Adrenal gland (tissue), 5 donors: ENCODE measurements around the gene SDK2.

Experiments used
- CTCF ChIP-seq, 6 experiments: fragments of 450-650 bp in 4 of 6; fragments of 200-600 bp in 2 of 6; sonication (generic) in 1 of 6; IDR thresholded peaks; 1 replicate in 5 of 6; 2 replicates in 1 of 6; pipeline versions ENCODE4 v1.5.1 to v1.8.0; 2016 to 2021; ENCODE audit warnings: antibody characterized with exemption in 6 of 6, mild to moderate bottlenecking in 2 of 6, moderate library complexity in 1 of 6
- POLR2A ChIP-seq, 2 donors: fragments of 450-650 bp; IDR thresholded peaks; one replicate each; pipeline ENCODE4 v1.6.1; 2017; ENCODE audit warnings: antibody characterized with exemption in 2 of 2, mild to moderate bottlenecking in 2 of 2, moderate library complexity in 1 of 2
- donor health status: DM: no; HTN: no; CAD: no.

- TF ChIP-seq POLR2A (IDR thresholded peaks at IDR 0.05) (no peak), CTCF (IDR thresholded peaks at IDR 0.05) (no peak)
Observed at GRCh38 chr17:73679476-73679875, 35.2 kb upstream of the SDK2 start.
